Pancreas (tissue), 10 donors: Measurements from ENCODE around the gene ZBTB6. TPM values are rescaled to one million over a fixed set of nuclear protein-coding genes. Genes with fewer than 3 reads are reported as not detected.
"Not testable (repeated sequence)": the region's sequence is repeated elsewhere in the genome, so short reads cannot be mapped to it uniquely, and the experiment has no call there.

ENCODE experiments used
- ATAC-seq, 4 donors: fragments of 200-7000 bp; cut with Tn5 transposase; one replicate each; pipeline versions ENCODE4 v1.8.0 to v1.9.1; 2020; ENCODE audit warnings: mild to moderate bottlenecking in 4 of 4, moderate library complexity in 4 of 4
- DNase-seq, 6 donors: peaks; one replicate each; pipeline ENCODE4 v3.0.0-alpha.2; 2020
- FAIRE-seq: peaks from 2 replicates; lab custom pipeline; 2012; peaks lifted over from hg19 to GRCh38; lab: Jason Lieb, UNC
- H3K27ac ChIP-seq, 4 donors: fragments of 200-600 bp; sonication (generic); 1 replicate in 3 of 4; 2 replicates in 1 of 4; pipeline versions ENCODE4 v1.5.0 to v1.8.0; 2020
- H3K27me3 ChIP-seq, 4 donors: fragments of 200-600 bp; one replicate each; pipeline ENCODE4 v1.8.0; 2021
- H3K36me3 ChIP-seq, 3 donors: fragments of 200-600 bp; sonication (generic) in 1 of 3; one replicate each; pipeline versions ENCODE4 v1.5.0 to v1.8.0; 2020 to 2021
- H3K4me1 ChIP-seq, 3 donors: fragments of 200-600 bp; one replicate each; pipeline ENCODE4 v1.8.0; 2021
- H3K4me3 ChIP-seq, 4 donors: fragments of 200-600 bp; sonication (generic) in 2 of 4; one replicate each; pipeline versions ENCODE4 v1.5.0 to v1.8.0; 2020 to 2021
- H3K9me3 ChIP-seq, 4 donors: fragments of 200-600 bp; one replicate each; pipeline ENCODE4 v1.8.0; 2021
- CTCF ChIP-seq, 4 donors: fragments of 200-600 bp; sonication (generic) in 3 of 4; IDR thresholded peaks; one replicate each; pipeline versions ENCODE4 v1.5.0 to v1.8.0; 2021; ENCODE audit warnings: antibody characterized with exemption in 4 of 4
- WGBS, 2 donors: extraction: QIAGEN DNeasy Blood & Tissue Kit; methylation state at CpG; one replicate each; pipeline ENCODE4 v1.1.7; 2013; 5-methylcytosine and 5-hydroxymethylcytosine counted together
- intact Hi-C, 3 donors: fragments of 100-400 bp; cut with DNase I; formaldehyde crosslinking; loops; one replicate each; pipeline versions ENCODE4 v1.11.1 to v1.14.2; 2022
- polyA plus RNA-seq, 2 donors: library from polyadenylated mRNA; stranded (reverse); fragments of 200-250 nt; gene quantifications; one replicate each; pipeline ENCODE4 v1.2.3, GENCODE V29; 2013
- total RNA-seq, 6 donors: library from RNA; stranded (reverse); fragmentation: NEBNext Ultra II Directional in 4 of 6; extraction: Animal tissue kit (Norgen Biotek cat#: 25700) in 4 of 6; gene quantifications; one replicate each; pipeline versions ENCODE4 v1.2.1 to v1.2.4, GENCODE V29; 2021 to 2023
- donor health status: healthy with polysubstance abuse.
- donor health status: DM: no; HTN: no; CAD: no; lungs with moderate emphysema.
- donor health status: DM: no; HTN: no; CAD: no.
- donor health status: control.
- donor health status: control.
- donor health status: Bipolar disorder and iron deficiency.
- donor health status: DM: yes; HTN: yes; CAD: no.
- donor health status: DM: no; HTN: no; CAD: no.
- donor health status: DM: no; HTN: no; CAD: no.
- donor health status: DM: yes; HTN: yes; CAD: no.

The ZBTB6 gene
- total and polyA plus RNA-seq, 8 donors = 0.87 to 5.3 (median 3.1) TPM

- H3K9me3 ChIP-seq = no peaks in the 10 kb centered on the region
- no peak for TF ChIP-seq CTCF (IDR thresholded peaks at IDR 0.05)
- intact Hi-C loops = no loop called here
- peaks cover under 1 to 13% (median 2%) of the 10 kb centered on the region in 3 donors for H3K4me1 ChIP-seq
- peaks cover 0 to 14% (median 0%) of the 10 kb centered on the region in 3 donors for H3K36me3 ChIP-seq
- FAIRE-seq = no peak
- 93 to 95% methylated on average over 1 of the region's 1 CpG for WGBS, 2 donors
- no peak for ATAC-seq
- DNase-seq = no peak
- H3K27ac ChIP-seq = no peak overlapping the region
- no peak overlapping the region for H3K4me3 ChIP-seq
- no peaks in the 10 kb centered on the region for H3K27me3 ChIP-seq
Observed at GRCh38 chr9:122897969-122898368, 15.2 kb downstream of the ZBTB6 start.

GRCh38 chr9:122888480-122888879 is 24.6 kb downstream of the ZBTB6 start:
- no peak for TF ChIP-seq CTCF (IDR thresholded peaks at IDR 0.05)
- peaks cover 0 to 32% (median 9%) of the 10 kb centered on the region in 3 donors for H3K36me3 ChIP-seq
- ATAC-seq (no peak), DNase-seq (no peak), FAIRE-seq (no peak)
- no peak overlapping the region for H3K27ac ChIP-seq
- intact Hi-C loops = no loop called here
- no peak overlapping the region for H3K4me3 ChIP-seq
- peaks cover 0 to 2% (median 0%) of the 10 kb centered on the region in 3 donors for H3K4me1 ChIP-seq
- no peaks in the 10 kb centered on the region for H3K9me3 ChIP-seq
- H3K27me3 ChIP-seq = no peaks in the 10 kb centered on the region
- WGBS, 2 donors = 62 to 86% methylated on average over 3 of the region's 3 CpGs

- intact Hi-C loops = no loop called here
- FAIRE-seq = no peak
- no peak for TF ChIP-seq CTCF (IDR thresholded peaks at IDR 0.05)
- no peaks in the 10 kb centered on the region for H3K9me3 ChIP-seq
- no peak overlapping the region for H3K4me3 ChIP-seq
- 95 to 96% methylated on average over 2 of the region's 2 CpGs for WGBS, 2 donors
- H3K27me3 ChIP-seq = no peaks in the 10 kb centered on the region
- ATAC-seq = no peak
- no peak overlapping the region for H3K27ac ChIP-seq
- peaks cover 5 to 49% (median 18%) of the 10 kb centered on the region in 3 donors for H3K36me3 ChIP-seq
- no peaks in the 10 kb centered on the region for H3K4me1 ChIP-seq
- DNase-seq = no peak
Observed at GRCh38 chr9:122883125-122883524, 30.0 kb downstream of the ZBTB6 start.

- no peaks in the 10 kb centered on the region for H3K4me1 ChIP-seq
- DNase-seq (no peak), FAIRE-seq (no peak), ATAC-seq (no peak)
- H3K9me3 ChIP-seq = no peaks in the 10 kb centered on the region
- no peak overlapping the region for H3K27ac ChIP-seq
- H3K4me3 ChIP-seq = no peak overlapping the region
- H3K27me3 ChIP-seq = no peaks in the 10 kb centered on the region
- 57 to 67% methylated on average over 2 of the region's 2 CpGs for WGBS, 2 donors
- no peak for TF ChIP-seq CTCF (IDR thresholded peaks at IDR 0.05)
- peaks cover 5 to 71% (median 25%) of the 10 kb centered on the region in 3 donors for H3K36me3 ChIP-seq
- intact Hi-C loops = no loop called here
Observed at GRCh38 chr9:122879443-122879842, 33.7 kb downstream of the ZBTB6 start.

GRCh38 chr9:122875523-122875922 is 37.6 kb downstream of the ZBTB6 start:
- no peak for FAIRE-seq
- peaks cover 3 to 61% (median 22%) of the 10 kb centered on the region in 3 donors for H3K36me3 ChIP-seq

GRCh38 chr9:122867276-122867675 is 45.8 kb downstream of the ZBTB6 start:
- not testable (repeated sequence) for FAIRE-seq

More at GRCh38 chr9:122875523-122875922, 37.6 kb downstream of the ZBTB6 start:
- no peak overlapping the region for H3K4me3 ChIP-seq
- H3K4me1 ChIP-seq = no peaks in the 10 kb centered on the region
- intact Hi-C loops = no loop called here
- no peak for ATAC-seq
- H3K27ac ChIP-seq = no peak overlapping the region
- WGBS, 2 donors = 88 to 91% methylated on average over 1 of the region's 1 CpG
- no peaks in the 10 kb centered on the region for H3K27me3 ChIP-seq
- no peak for TF ChIP-seq CTCF (IDR thresholded peaks at IDR 0.05)
- H3K9me3 ChIP-seq = no peaks in the 10 kb centered on the region
- DNase-seq = no peak

More at GRCh38 chr9:122867276-122867675, 45.8 kb downstream of the ZBTB6 start:
- H3K27ac ChIP-seq, H3K27me3 ChIP-seq, DNase-seq, ATAC-seq, H3K4me1 ChIP-seq, H3K4me3 ChIP-seq, intact Hi-C loops, H3K36me3 ChIP-seq, H3K9me3 ChIP-seq: not testable (repeated sequence)
- WGBS, 2 donors = 93 to 96% methylated on average over 11 to 12 of the region's 27 CpGs
